ENCODE data around the gene VRTN.

Gene VRTN

DNA sequence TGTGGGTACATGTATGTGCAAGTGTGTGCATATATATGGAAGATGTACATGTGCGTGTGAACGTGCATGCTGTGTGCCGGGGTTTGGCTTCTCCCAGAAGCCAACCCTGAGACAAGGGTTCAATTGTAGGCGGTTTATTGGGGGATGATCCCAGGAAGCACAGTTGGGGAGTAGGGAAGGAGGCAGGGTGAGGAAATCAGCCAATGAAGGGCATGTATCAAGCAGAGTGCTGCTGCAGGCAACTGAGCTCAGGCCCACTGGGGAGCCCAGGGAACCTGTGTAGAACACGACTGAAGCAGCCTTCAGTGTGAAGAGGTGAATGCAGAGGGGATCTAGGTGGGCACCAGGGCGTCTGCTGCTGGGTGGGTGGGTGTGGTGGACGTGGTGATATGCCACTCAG lies 56.2 kb downstream of the VRTN start:
- H3K4me2 ChIP-seq = peak overlapping the region; percentile 99
- no peak for TF ChIP-seq Cebpa-rat (IDR thresholded peaks at IDR 0.05)

DNA sequence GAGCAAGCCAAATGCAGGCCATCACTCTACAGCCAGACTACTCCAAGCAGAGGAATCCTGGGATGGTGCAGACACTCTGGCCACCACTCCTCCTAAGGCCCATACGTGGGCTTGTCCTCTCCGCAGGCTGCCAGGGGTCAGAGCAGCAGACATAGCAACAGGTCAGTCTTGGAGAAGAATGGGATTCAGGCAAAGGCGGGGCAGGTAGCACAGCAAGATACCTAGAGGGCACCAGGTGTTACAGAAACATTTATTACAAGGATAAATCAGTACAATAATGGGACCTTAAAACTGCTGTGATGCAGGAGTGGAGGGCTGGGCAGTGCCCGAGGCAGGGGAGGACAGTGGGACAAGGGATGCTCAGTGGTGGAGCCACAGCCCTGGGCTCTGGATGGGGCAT lies 57.4 kb downstream of the VRTN start:
- Histone ChIP-seq H3K9ac (no peak overlapping the region), H3K36me3 (no peaks in the 10 kb centered on the region), H3K4me2 (peak overlapping the region; percentile 99; the same call in 1 of the 2 replicates), H4K20me1 (no peaks in the 10 kb centered on the region), H3K4me3 (no peak overlapping the region), H3K9me3 (no peaks in the 10 kb centered on the region), H3K4me1 (peaks cover 80% of the 10 kb centered on the region), H3K27me3 (no peaks in the 10 kb centered on the region), H3K27ac (peak overlapping the region; percentile 95)
- TF ChIP-seq Cebpa-rat (IDR thresholded peaks at IDR 0.05) = no peak

More for the DNA sequence above, 56.2 kb downstream of the VRTN start:
- peaks cover 92% of the 10 kb centered on the region for H3K4me1 ChIP-seq
- 0 out of 2 replicates have a peak overlapping the region, but pooled peaks have one; percentile 28 for H3K9ac ChIP-seq
- no peaks in the 10 kb centered on the region for H3K9me3 ChIP-seq
- no peak overlapping the region for H3K4me3 ChIP-seq
- H3K27ac ChIP-seq = peak overlapping the region; percentile 95
- no peaks in the 10 kb centered on the region for H4K20me1 ChIP-seq
- no peaks in the 10 kb centered on the region for H3K27me3 ChIP-seq
- no peaks in the 10 kb centered on the region for H3K36me3 ChIP-seq

DNA sequence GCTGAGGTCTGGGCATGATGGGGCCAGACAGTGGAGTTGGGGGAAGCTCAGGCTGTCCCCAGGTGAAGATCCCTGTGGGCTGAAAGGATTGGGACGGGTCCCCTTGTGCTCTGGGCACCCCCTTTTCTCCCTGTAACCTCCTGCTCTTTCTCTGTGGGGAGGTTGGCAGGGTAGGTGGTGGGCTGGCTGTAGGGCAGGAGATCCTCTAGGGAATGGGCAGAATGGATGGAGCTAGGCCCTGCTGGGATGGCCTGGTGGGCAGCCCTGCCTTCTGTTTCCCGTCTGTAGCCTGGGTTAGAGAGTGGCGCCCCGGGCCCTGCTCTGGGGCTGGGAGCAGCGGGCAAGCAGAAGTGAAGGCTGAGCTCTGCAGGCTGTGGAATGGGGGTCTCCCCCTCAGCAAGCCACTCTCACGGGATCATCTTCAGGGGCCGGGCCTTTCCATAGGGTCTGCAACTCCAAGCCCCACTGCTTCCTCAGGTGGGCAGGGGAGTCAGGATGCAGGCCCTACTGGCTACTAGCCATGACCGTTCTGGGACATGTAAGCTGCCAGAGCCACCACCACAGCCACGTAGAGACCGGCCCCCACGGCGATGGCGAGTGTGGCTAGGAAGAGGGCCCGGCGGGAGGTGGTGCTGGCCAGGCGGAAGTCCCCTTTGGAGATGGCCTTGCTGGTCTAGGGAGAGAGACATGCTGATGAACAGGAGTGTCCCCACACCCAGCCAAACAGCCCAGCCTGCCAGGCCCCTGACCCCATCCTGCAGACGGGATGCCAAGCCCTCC lies 58.9 kb downstream of the VRTN start:
- Histone ChIP-seq H3K4me1 (peaks cover 64% of the 10 kb centered on the region), H3K9me3 (no peaks in the 10 kb centered on the region), H3K4me2 (peak overlapping the region; percentile 99), H3K36me3 (no peaks in the 10 kb centered on the region), H3K27ac (peak overlapping the region; percentile 95), H4K20me1 (no peaks in the 10 kb centered on the region), H3K27me3 (no peaks in the 10 kb centered on the region), H3K9ac (peak overlapping the region; percentile 52; the same call in 1 of the 2 replicates), H3K4me3 (no peak overlapping the region)
- no peak for TF ChIP-seq Cebpa-rat (IDR thresholded peaks at IDR 0.05)

DNA sequence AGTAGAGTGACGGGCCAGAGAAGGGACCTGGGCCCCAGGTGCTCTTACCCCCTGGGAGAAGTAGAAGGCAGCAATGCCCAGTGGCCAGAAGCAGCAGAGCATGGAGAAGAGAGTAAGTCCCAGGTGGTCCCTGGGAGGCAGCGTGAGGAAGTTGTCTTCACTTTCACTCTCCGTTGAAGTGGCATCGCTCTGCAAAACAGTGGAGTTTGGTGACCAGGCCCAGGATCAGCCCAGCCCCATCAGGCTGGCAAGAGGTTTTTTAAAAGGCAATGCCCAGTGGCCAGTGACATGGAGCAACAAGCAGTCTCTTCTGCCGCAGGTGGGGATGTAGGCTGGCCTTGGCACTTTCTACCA lies 59.5 kb downstream of the VRTN start:
- Histone ChIP-seq H3K9me3 (no peaks in the 10 kb centered on the region), H3K36me3 (no peaks in the 10 kb centered on the region), H3K27ac (peak overlapping the region; percentile 95), H3K27me3 (no peaks in the 10 kb centered on the region), H3K4me2 (peak overlapping the region; percentile 99), H3K9ac (peak overlapping the region; percentile 52; the same call in 1 of the 2 replicates), H3K4me3 (no peak overlapping the region), H3K4me1 (peaks cover 58% of the 10 kb centered on the region), H4K20me1 (no peaks in the 10 kb centered on the region)
- no peak for TF ChIP-seq Cebpa-rat (IDR thresholded peaks at IDR 0.05)

DNA sequence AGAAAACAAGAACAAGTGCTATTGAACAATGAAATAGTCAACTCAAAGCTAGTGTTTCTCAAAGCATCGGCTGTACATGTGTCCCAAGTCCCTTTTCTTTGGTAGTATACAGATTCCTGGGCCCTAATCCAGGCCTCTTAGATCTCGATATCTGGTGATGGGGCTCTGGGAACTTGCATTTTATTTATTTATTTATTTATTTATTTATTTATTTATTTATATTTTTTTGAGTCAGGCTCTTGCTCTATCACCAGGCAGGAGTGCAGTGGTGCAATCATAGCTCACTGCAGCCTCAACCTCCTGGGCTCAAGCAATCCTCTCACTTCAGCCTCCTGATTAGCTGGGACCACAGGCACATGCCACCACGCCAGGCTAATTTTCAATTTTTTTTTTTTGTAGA lies 60.6 kb downstream of the VRTN start:
- Histone ChIP-seq H4K20me1 (no peaks in the 10 kb centered on the region), H3K4me1 (peaks cover 48% of the 10 kb centered on the region), H3K27me3 (no peaks in the 10 kb centered on the region), H3K9ac (no peak overlapping the region), H3K27ac (no peak overlapping the region), H3K4me3 (no peak overlapping the region), H3K4me2 (no peak overlapping the region), H3K36me3 (no peaks in the 10 kb centered on the region), H3K9me3 (no peaks in the 10 kb centered on the region)
- no peak for TF ChIP-seq Cebpa-rat (IDR thresholded peaks at IDR 0.05)

DNA sequence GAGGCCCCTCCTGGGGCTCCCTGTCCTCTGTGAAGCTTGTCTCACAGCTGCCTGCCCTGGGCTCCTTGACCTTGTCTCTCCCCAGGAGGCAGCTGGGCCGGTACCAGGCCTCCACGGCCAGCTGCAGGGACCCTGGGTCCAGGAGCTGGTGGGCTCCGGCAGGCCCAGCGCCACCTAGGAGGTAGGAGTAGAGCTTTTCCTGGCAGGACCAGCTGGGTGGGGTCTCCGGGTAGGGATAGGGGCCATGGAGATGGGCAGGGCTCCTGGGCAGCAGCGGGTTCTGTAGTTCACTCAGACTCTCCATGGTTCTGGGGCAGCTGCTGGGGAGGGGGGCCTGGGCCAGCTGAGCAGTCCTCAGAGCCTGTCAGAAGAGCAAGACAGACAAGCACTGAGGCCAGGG lies 61.2 kb downstream of the VRTN start:
- peaks cover 42% of the 10 kb centered on the region for H3K4me1 ChIP-seq
- no peak overlapping the region for H3K4me2 ChIP-seq
- no peak overlapping the region for H3K9ac ChIP-seq
- H3K9me3 ChIP-seq = no peaks in the 10 kb centered on the region
- H3K36me3 ChIP-seq = no peaks in the 10 kb centered on the region
- peak overlapping the region; percentile 30; the same call in 1 of the 2 replicates for H3K27ac ChIP-seq
- no peak for TF ChIP-seq Cebpa-rat (IDR thresholded peaks at IDR 0.05)
- H3K27me3 ChIP-seq = no peaks in the 10 kb centered on the region
- no peak overlapping the region for H3K4me3 ChIP-seq
- no peaks in the 10 kb centered on the region for H4K20me1 ChIP-seq

Measured in BLaER1 (cell line).